ENCODE data around the gene THSD7B.
"Not testable (repeated sequence)": the region's sequence is repeated elsewhere in the genome, so short reads cannot be mapped to it uniquely, and the experiment has no call there.

Gene THSD7B

GRCh38 chr2:137291836-137292570 is 526.7 kb downstream of the THSD7B start:
- DNase-seq: no peak

DNA sequence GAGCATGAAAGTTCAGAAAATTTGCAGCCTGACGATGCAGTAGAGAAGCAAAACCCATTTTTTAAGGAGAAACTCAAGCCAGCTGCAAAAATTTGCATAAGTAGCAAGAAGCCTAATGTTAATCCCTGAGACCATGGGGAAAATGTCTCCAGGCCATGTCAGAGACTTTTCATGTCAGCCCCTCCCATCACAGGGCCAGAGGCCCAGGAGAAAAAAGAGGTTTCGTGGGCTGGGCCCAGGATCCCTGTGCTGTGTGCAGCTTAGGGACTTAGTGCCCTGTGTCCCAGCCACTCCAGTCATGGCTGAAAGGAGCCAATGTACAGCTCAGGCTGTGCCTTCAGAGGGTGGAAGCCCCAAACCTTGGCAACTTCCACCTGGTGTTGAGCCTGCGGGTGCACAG is 533.0 kb downstream of the THSD7B start:
- DNase-seq: no peak

GRCh38 chr2:137300987-137301386 is 535.6 kb downstream of the THSD7B start:
- no peak for DNase-seq

DNA sequence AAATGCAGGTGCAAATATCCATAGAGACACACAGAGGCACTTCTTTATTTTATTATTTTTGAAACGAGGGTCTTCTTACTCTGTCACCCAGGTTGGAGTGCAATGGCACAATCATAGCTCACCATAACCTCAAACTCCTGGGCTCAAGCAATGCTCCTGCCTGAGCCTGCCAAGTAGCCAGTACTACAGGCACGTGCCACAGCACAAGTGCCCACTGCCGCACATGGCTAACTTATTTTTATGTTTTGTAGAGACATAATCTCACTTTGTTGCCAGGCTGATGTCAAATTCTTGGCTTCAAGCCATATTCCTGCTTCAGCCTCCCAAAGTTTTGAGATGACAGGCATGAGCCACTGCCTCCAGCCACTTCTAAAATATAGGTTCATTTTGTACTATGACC is 537.6 kb downstream of the THSD7B start:
- DNase-seq: no peak

- DNase-seq: no peak
Observed at GRCh38 chr2:137316075-137316474, 550.7 kb downstream of the THSD7B start.

DNA sequence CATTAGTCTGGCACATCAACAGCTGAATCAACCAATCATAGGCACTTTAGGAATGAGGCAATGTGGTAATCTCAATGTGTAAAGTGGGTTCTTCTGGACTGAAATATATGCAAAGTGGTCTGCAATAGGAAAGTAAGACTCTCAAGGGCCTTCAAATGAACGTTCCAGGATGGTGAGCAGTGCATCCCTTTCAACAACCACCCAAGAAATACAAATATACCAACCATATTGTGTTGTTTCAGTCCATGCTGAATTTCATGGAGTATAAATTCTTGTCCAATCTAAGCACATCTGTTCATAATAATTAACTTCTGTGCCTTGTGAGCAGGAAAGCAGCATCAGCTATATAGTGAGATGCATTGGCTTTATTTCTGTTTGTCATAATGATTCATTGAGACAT is 556.2 kb downstream of the THSD7B start:
- no peak for DNase-seq

GRCh38 chr2:137331562-137331961 is 566.2 kb downstream of the THSD7B start:
- not testable (repeated sequence) for DNase-seq

DNA sequence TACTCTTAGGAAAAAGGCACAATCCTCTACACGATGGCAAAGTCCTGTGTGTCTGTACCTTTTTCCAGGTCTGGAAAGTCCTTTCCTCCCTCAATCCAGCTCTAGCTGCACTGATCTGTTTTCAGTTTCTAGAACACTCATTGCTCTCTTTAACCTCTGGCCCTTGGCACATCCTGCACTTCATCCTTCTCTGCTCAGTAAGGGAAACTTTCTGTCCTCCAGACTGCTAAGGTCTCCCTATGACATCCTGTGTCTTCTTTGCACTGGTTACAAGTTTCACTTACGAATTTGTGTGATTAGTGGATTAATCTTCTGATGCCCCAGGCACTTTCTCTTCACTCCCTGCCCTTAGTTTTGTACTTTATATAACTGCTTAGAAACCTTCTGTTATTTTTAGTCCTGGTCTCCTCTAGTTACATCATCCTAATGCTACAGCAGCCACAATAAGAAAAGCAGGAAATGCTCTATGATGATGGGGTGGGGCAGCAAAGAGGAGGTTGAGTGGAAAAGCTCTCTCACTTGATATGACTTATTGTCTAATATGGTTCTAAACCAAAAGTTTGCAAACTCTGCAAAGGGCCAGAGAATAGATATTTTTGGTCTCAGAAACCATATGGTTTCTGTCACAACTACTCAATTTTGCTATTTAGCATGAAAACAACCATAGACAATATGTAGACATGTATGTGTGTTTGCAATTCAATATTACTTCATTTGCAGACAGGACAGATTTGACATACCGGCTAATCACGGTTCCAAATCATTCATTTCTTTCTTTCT is 568.2 kb downstream of the THSD7B start:
- no peak for DNase-seq

DNA sequence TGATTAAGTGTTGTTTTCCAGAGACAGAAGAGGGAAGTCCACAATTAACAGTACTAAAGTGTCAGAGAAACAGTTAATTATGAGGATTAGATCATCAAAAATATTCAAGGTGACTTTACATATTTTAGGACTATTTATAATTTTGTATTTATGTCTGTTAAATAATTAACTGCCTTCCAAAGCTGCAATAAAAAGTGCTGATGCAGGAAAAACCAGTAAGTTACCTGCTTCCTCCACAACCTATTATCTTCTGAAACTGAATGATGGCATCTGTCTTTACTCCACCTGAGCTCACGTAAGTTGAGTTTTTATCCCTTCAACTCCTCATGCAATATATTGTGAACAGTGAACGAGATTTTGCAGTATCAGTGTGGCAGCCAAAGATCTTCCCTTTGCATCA is 570.7 kb downstream of the THSD7B start:
- DNase-seq: no peak

- no peak for DNase-seq
Observed at GRCh38 chr2:137339051-137339450, 573.7 kb downstream of the THSD7B start.

DNA sequence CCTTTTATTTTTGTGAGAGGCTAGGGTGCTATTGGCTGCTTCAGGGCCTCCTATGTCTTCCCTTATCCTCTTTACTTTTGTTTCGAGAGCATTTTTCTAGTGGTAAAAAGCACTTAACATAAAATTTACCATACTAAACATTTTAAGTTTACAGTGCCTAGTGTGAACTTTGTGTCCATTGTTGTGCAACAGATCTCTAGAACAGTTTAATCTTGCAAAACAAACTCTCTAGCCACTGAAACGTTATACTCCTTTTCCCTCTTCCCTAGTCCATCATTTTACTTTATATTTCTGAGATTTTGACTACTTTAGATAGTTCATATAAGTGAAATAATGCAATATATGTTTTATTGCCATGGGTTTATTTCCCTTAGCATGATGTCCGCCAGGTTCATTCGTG is 580.6 kb downstream of the THSD7B start:
- no peak for DNase-seq

DNA sequence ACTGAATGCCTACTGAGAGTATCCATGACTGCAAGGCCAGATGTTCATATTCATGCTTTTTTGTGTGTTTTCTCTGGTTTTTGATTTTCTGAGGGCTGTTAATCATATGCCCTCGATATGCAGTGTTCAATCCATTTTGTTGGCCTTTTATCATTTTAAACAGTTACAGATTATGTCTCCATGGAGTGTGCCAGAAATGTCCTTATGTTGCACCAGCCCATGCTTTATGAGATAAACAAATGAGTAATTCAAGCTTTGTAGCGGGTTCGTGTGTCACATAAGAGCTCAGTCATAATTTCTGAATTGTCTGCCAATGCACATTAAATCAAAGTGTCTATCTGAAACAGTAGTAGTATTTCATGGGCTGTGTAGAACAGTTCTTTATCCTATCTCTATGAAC is 583.0 kb downstream of the THSD7B start:
- DNase-seq: no peak

GRCh38 chr2:137357634-137358033 is 592.3 kb downstream of the THSD7B start:
- DNase-seq: no peak

DNA sequence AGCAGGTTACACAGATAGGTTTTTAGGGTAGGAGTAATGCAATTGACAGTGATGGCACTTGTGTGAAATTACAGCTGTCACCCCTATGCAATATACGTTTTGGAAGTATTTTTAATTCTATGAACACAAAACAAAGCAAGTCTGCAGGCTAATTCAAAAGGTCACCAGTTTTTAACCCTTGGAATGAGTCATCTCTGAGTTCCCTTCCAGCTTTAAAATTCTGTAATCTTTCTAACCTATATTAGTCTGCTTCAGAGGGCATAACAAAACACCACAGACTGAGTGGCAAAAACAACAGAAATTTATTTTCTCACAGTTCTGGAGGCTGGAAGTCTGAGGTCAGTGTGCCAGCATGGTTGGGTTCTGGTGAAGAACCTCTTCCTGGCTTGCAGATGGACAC is 602.0 kb downstream of the THSD7B start:
- DNase-seq: no peak

DNA sequence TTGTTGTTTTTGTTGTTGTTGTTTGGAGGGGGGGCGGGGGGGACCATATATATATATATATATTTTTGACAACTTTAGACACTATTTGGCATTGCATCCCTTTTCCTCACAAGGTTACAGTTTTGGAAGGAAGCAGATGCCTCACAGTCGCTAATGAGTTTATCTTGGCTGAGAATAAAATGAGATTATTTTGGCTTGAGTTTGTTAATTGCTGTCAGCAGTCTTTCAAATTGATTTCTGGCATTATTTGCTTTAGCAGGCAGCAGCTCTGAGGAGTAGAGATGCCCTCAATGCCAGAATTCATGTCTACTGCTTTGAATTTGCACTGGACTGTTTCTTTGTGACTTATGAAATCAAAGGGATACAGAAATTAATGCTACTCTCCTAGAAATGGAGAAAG is 603.8 kb downstream of the THSD7B start:
- DNase-seq: no peak

- DNase-seq: no peak
Observed at GRCh38 chr2:137379186-137379585, 613.8 kb downstream of the THSD7B start.

GRCh38 chr2:137380610-137381009 is 615.3 kb downstream of the THSD7B start:
- no peak for DNase-seq

GRCh38 chr2:137381731-137382130 is 616.4 kb downstream of the THSD7B start:
- DNase-seq: no peak

DNA sequence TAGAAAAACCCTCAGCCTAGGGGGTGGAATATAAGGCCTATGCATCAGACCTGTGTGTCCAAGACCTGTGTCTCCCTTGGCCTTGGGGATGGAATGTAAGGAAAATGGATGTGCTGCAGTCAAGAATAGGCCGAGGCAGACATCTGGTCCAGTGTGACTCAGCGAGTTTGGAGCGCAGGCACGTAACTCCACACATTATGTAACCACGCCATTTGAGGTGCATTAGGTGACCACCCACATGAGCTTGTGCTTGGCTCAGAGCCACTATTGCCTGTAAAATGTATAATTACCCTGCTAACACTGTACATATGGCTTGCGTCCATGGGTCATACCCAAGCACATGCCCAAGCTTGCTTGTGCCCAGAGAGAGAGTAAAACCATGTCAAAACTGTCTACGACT is 618.0 kb downstream of the THSD7B start:
- DNase-seq: no peak

GRCh38 chr2:137387044-137387443 is 621.7 kb downstream of the THSD7B start:
- DNase-seq: no peak

DNA sequence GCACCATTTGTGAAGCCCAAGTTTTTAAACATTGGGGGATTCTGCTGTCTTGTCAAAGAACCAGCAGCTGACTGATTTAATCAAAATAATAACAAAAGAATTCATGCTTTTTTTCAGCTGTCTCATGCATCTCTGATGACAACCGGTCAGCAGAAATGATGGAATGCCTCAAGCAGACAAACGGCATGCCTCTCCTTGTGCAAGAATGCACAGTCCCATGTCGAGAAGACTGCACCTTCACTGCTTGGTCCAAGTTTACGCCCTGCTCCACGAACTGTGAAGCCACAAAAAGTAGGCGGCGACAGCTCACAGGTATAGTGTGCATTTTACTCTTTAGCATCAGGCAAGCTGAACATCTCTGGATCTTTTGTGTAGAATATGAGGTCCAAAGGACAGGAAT is 640.2 kb downstream of the THSD7B start:
- no peak for DNase-seq

DNA sequence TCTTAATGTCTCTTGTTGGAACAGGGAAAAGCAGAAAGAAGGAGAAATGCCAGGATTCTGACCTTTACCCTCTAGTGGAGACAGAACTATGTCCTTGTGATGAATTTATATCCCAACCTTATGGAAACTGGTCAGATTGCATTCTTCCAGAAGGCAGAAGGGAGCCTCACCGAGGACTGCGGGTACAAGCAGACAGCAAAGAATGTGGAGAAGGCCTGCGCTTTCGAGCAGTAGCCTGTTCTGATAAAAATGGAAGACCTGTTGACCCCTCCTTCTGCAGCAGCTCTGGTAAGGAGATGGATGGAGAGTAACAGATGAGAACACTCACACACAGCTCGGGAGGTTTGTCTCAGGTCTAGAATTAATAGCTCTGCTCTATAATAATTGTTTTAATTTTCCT is 646.2 kb downstream of the THSD7B start:
- DNase-seq: no peak

GRCh38 chr2:137420744-137421143 is 655.4 kb downstream of the THSD7B start:
- no peak for DNase-seq

DNA sequence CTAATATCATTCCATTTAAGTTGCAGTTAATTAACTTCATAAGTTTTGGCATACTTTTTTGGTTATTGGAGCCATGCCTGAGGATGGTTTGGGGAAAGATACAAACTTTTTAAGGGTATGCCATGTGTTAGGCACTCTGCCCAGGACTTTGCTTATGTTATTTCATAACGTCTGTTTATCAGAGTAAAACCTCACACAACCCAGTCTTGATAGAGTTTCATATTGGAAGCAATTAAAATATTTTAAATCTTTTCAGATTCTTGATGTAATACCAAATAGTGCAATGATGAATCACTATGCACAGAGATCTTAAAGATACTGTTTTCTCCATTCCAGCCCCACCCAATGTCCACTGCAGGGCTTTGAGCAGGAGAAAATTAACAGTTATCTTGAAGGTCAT is 669.8 kb downstream of the THSD7B start:
- DNase-seq: no peak

DNA sequence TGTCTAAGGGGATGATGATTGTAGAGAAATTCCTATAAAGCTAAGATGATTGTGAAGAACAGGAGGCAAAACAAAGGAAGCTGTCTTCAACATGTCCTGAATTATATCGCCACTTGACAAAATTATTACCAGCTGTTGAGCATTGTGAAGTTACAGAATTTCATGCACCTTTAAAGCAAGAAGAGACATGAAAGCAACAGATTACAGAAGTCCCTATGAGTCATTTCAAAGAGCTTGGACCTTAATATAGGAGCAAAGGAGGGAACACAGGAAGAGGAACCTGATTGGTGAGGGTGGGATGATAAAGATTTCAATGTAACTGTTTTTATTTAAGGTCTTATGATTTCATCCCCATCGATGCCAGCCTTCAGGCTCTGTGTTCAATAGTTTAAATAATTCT is 672.0 kb downstream of the THSD7B start:
- DNase-seq: no peak
